ENCODE data around the gene OAT. TPM values are rescaled to one million over a fixed set of nuclear protein-coding genes. Genes with fewer than 3 reads are reported as not detected.

Gene OAT
- total RNA-seq, 1 experiment from 2014 or later, result 67.9 TPM

GRCh38 chr10:124357561-124357885 is 61.2 kb downstream of the OAT start:
- Histone ChIP-seq H3K4ac (ENCODE audit: low read depth, low read length) (no peak overlapping the region), H3K79me2 (ENCODE audit: insufficient read depth, low read length) (no peaks in the 10 kb centered on the region), H3K79me1 (ENCODE audit: insufficient read depth, low read depth, low read length, poor library complexity, severe bottlenecking) (no peaks in the 10 kb centered on the region), H3K23ac (ENCODE audit: insufficient read length, low read depth, low read length) (no peak overlapping the region), H3K4me1 (ENCODE audit: insufficient read depth, low read length) (peaks cover 2% of the 10 kb centered on the region; the same call in 1 of the 2 replicates), H4K20me1 (ENCODE audit: control insufficient read depth, insufficient read depth, insufficient read length) (no peaks in the 10 kb centered on the region), H3K18ac (ENCODE audit: insufficient read length, low read depth, low read length) (no peak overlapping the region), H3K14ac (ENCODE audit: insufficient read depth, low read length) (no peak overlapping the region), H3T11ph (ENCODE audit: low read length) (no peak overlapping the region), H3K27me3 (ENCODE audit: insufficient read depth, low read length) (no peaks in the 10 kb centered on the region), H3K27ac (ENCODE audit: insufficient read length, low read depth, low read length) (no peak overlapping the region), H2AK5ac (ENCODE audit: insufficient read length, low read length) (no peak overlapping the region), H2BK20ac (ENCODE audit: low read depth, low read length, poor library complexity, severe bottlenecking) (no peak overlapping the region), H2BK15ac (ENCODE audit: low read depth, low read length) (no peak overlapping the region), H4K8ac (replicated peaks; ENCODE audit: insufficient read length, low read depth, low read length) (no peak overlapping the region), H4K91ac (ENCODE audit: insufficient read length, low read depth, low read length) (no peak overlapping the region), H2BK5ac (ENCODE audit: insufficient read length, low read length) (no peak overlapping the region), H4K5ac (ENCODE audit: insufficient read length, low read depth, low read length) (no peak overlapping the region), H3K4me2 (ENCODE audit: insufficient read depth, insufficient read length, low read length) (no peak overlapping the region), H2BK12ac (ENCODE audit: insufficient read length, low read depth, low read length) (no peak overlapping the region), H2BK120ac (ENCODE audit: low read depth, low read length, poor library complexity, severe bottlenecking) (no peak overlapping the region), H2AFZ (ENCODE audit: low read length) (no peak overlapping the region), H3K9me3 (ENCODE audit: control insufficient read depth, low read depth, low read length) (no peaks in the 10 kb centered on the region), H3K9ac (ENCODE audit: extremely low read depth, insufficient read length, low read length) (no peak overlapping the region), H3K56ac (ENCODE audit: insufficient read length, low read depth, low read length) (no peak overlapping the region), H3K23me2 (ENCODE audit: insufficient read length, low read depth, low read length, poor library complexity, severe bottlenecking) (no peaks in the 10 kb centered on the region)
- Mint-ChIP-seq H3K27me3 (ENCODE audit: low read depth) (peaks cover 2% of the 10 kb centered on the region), H3K9me3 (no peaks in the 10 kb centered on the region; a peak in 1 of 5 replicates), H3K27ac (peak overlapping the region in 1 of 3 experiments; percentile 28; a peak in 1 of 7 replicates), H3K4me3 (no peak overlapping the region), H3K4me1 (peaks cover 9 to 46% of the 10 kb centered on the region in 2 experiments), H3K36me3 (ENCODE audit: insufficient read depth in 1 of 3, low read depth in 3 of 3) (no peaks in the 10 kb centered on the region)
- no CpG with 5 or more reads among the region's 9 CpGs for WGBS (ENCODE audit: extremely low coverage, insufficient read length, low lambda C conversion rate)
- DNase-seq, result no peak
- TF ChIP-seq CTCF (conservative IDR thresholded peaks at IDR 0.05), result no peak
